Measurements from ENCODE around the gene RBMS1. TPM values are rescaled to one million over a fixed set of nuclear protein-coding genes. Genes with fewer than 3 reads are reported as not detected.
A peak's percentile ranks its signal among the peaks of the same experiment; 100 is the strongest.

The RBMS1 gene
- polyA plus RNA-seq, 1 donor (not counting 4 experiments of a cell fraction or from before 2014, with no cell fraction given): 89.1 TPM

DNA sequence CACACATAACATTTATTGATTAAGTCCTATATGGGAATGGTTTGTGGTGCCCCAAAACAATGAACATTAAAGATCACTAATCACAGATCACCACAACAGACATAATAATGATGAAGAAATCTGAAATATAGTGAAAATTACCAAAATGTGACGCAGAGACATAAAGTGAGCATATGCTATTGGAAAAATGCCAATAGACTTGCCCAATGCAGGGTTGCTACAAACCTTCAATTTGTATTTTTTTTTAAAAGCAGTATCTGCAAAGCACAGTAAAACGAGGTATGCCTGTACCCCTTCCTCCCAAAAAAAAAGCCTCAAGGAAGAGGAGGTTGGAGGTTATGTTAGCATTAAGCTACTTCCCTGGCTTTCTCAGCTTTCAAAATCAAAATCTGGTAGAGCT lies 131.1 kb downstream of the RBMS1 start:
- no peaks in the 10 kb centered on the region for H3K27me3 ChIP-seq (ENCODE audit: control insufficient read depth, extremely low read depth, insufficient read depth, low read length)
- H3K9ac ChIP-seq (ENCODE audit: control insufficient read depth, extremely low read depth, insufficient read depth, low read length): no peak overlapping the region
- no peak overlapping the region for H3K27ac ChIP-seq (ENCODE audit: control insufficient read depth, insufficient read depth, low read length)
- H3K9me3 ChIP-seq (ENCODE audit: control insufficient read depth, low read depth, low read length): no peaks in the 10 kb centered on the region
- TF ChIP-seq, protein P1, sequence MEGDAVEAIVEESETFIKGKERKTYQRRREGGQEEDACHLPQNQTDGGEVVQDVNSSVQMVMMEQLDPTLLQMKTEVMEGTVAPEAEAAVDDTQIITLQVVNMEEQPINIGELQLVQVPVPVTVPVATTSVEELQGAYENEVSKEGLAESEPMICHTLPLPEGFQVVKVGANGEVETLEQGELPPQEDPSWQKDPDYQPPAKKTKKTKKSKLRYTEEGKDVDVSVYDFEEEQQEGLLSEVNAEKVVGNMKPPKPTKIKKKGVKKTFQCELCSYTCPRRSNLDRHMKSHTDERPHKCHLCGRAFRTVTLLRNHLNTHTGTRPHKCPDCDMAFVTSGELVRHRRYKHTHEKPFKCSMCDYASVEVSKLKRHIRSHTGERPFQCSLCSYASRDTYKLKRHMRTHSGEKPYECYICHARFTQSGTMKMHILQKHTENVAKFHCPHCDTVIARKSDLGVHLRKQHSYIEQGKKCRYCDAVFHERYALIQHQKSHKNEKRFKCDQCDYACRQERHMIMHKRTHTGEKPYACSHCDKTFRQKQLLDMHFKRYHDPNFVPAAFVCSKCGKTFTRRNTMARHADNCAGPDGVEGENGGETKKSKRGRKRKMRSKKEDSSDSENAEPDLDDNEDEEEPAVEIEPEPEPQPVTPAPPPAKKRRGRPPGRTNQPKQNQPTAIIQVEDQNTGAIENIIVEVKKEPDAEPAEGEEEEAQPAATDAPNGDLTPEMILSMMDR (optimal IDR thresholded peaks at IDR 0.05 in 1 of 3, IDR thresholded peaks at IDR 0.05 in 1 of 3, conservative IDR thresholded peaks at IDR 0.05 in 1 of 3; ENCODE audit: extremely low read depth in 1 of 3, insufficient read depth in 2 of 3, low read length in 3 of 3): no peak
- no peak for TF ChIP-seq EZH2 (IDR thresholded peaks at IDR 0.05; ENCODE audit: low read length)
- H3K4me2 ChIP-seq (ENCODE audit: control insufficient read depth, extremely low read depth, insufficient read depth, low read depth, low read length): no peak overlapping the region
- no peak for DNase-seq (ENCODE audit: low read depth, low spot score)
- H4K20me1 ChIP-seq (ENCODE audit: control insufficient read depth, extremely low read depth, insufficient read depth, low read length): no peaks in the 10 kb centered on the region
- H3K36me3 ChIP-seq (ENCODE audit: control insufficient read depth in 2 of 2, extremely low read depth in 1 of 2, insufficient read depth in 2 of 2, low read length in 2 of 2): peaks cover 5 to 22% of the 10 kb centered on the region in 2 experiments
- H3K9me1 ChIP-seq (ENCODE audit: control insufficient read depth, extremely low read depth, insufficient read depth, low read length): no peaks in the 10 kb centered on the region
- H3K4me1 ChIP-seq (ENCODE audit: control insufficient read depth, extremely low read depth, insufficient read depth, low read length): peaks cover 8% of the 10 kb centered on the region
- H3K4me3 ChIP-seq (ENCODE audit: control insufficient read depth in 2 of 3, extremely low read depth in 1 of 3, insufficient read depth in 2 of 3, low read depth in 1 of 3, low read length in 3 of 3): no peak overlapping the region
- peaks cover 91% of the 10 kb centered on the region for H3K79me2 ChIP-seq (ENCODE audit: control insufficient read depth, insufficient read depth, low read length)
- no peak overlapping the region for H2AFZ ChIP-seq (ENCODE audit: control insufficient read depth, low read length)
- FAIRE-seq: peak; percentile 29
- dilution Hi-C loops (cut with MboI; ENCODE audit: extremely low pct_ligation_motif_present, low sequenced_read_pairs): no loop called here

DNA sequence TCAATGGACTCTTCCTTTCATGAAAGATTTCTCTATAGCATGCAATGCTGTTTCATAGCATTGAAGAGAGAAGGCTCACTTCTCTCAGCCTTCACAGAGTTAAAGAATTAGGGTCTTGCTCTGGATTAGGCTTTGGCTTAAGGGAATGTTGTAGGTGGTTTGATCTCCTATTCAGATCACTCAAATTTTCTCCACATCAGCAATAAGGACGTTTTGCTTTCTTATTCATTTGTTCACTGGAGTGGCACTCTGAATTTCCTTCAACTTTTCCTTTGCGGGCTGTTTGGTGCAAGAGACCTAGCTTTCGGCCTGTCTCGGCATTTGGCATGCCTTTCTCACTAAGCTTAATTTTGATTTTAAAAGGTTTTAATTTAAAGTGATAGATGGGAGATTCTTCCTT lies 131.6 kb downstream of the RBMS1 start:
- TF ChIP-seq EZH2 (IDR thresholded peaks at IDR 0.05; ENCODE audit: low read length): no peak

More for the DNA sequence above, 131.6 kb downstream of the RBMS1 start:
- H2AFZ ChIP-seq (ENCODE audit: control insufficient read depth, low read length): no peak overlapping the region
- H3K27ac ChIP-seq (ENCODE audit: control insufficient read depth, insufficient read depth, low read length): no peak overlapping the region
- dilution Hi-C loops (cut with MboI; ENCODE audit: extremely low pct_ligation_motif_present, low sequenced_read_pairs): no loop called here
- no peak overlapping the region for H3K4me3 ChIP-seq (ENCODE audit: control insufficient read depth in 2 of 3, extremely low read depth in 1 of 3, insufficient read depth in 2 of 3, low read depth in 1 of 3, low read length in 3 of 3)
- no peak overlapping the region for H3K4me2 ChIP-seq (ENCODE audit: control insufficient read depth, extremely low read depth, insufficient read depth, low read depth, low read length)
- DNase-seq (ENCODE audit: low read depth, low spot score) (no peak), FAIRE-seq (no peak)
- H4K20me1 ChIP-seq (ENCODE audit: control insufficient read depth, extremely low read depth, insufficient read depth, low read length): no peaks in the 10 kb centered on the region
- H3K9me1 ChIP-seq (ENCODE audit: control insufficient read depth, extremely low read depth, insufficient read depth, low read length): no peaks in the 10 kb centered on the region
- H3K36me3 ChIP-seq (ENCODE audit: control insufficient read depth in 2 of 2, extremely low read depth in 1 of 2, insufficient read depth in 2 of 2, low read length in 2 of 2): peaks cover 5 to 24% of the 10 kb centered on the region in 2 experiments
- peaks cover 8% of the 10 kb centered on the region for H3K4me1 ChIP-seq (ENCODE audit: control insufficient read depth, extremely low read depth, insufficient read depth, low read length)
- H3K9me3 ChIP-seq (ENCODE audit: control insufficient read depth, low read depth, low read length): no peaks in the 10 kb centered on the region
- no peak overlapping the region for H3K9ac ChIP-seq (ENCODE audit: control insufficient read depth, extremely low read depth, insufficient read depth, low read length)
- no peaks in the 10 kb centered on the region for H3K27me3 ChIP-seq (ENCODE audit: control insufficient read depth, extremely low read depth, insufficient read depth, low read length)
- peaks cover 91% of the 10 kb centered on the region for H3K79me2 ChIP-seq (ENCODE audit: control insufficient read depth, insufficient read depth, low read length)

Measured in keratinocyte (primary cell).